H9 (cell line): ENCODE measurements around the gene RPL39L. TPM values are rescaled to one million over a fixed set of nuclear protein-coding genes. Genes with fewer than 3 reads are reported as not detected.

ENCODE experiments used
- DNase-seq: peaks from one replicate; pipeline ENCODE4 v3.0.0-alpha.2; 2017
- H2AFZ ChIP-seq: one replicate; pipeline ENCODE4 v1.6.1; 2013; ENCODE audit warnings: mild to moderate bottlenecking, low read length, control low read depth, moderate library complexity
- H2AK5ac ChIP-seq: 2 replicates; pipeline ENCODE4 v1.6.1; 2013; ENCODE audit warnings: low read length, control low read depth, mixed read lengths; ENCODE audit not compliant: insufficient read length
- H2BK120ac ChIP-seq: one replicate; pipeline ENCODE4 v1.6.1; 2013; ENCODE audit warnings: low read depth, mild to moderate bottlenecking, low read length, control low read depth, inconsistent platforms; ENCODE audit not compliant: poor library complexity, severe bottlenecking
- H2BK12ac ChIP-seq: 2 replicates; pipeline ENCODE4 v1.6.1; 2013; ENCODE audit warnings: low read length, control low read depth, mixed read lengths, low read depth; ENCODE audit not compliant: insufficient read length
- H2BK15ac ChIP-seq: 2 replicates; pipeline ENCODE4 v1.6.1; 2013; ENCODE audit warnings: low read depth, low read length, control low read depth
- H2BK20ac ChIP-seq: one replicate; pipeline ENCODE4 v1.6.1; 2013; ENCODE audit warnings: low read depth, mild to moderate bottlenecking, low read length, control low read depth, inconsistent platforms; ENCODE audit not compliant: poor library complexity, severe bottlenecking
- H2BK5ac ChIP-seq: 2 replicates; pipeline ENCODE4 v1.6.1; 2013; ENCODE audit warnings: low read length, control low read depth, mixed read lengths; ENCODE audit not compliant: insufficient read length
- H3K14ac ChIP-seq: 2 replicates; pipeline ENCODE4 v1.6.1; 2013; ENCODE audit warnings: low read length, control low read depth; ENCODE audit not compliant: insufficient read depth
- H3K18ac ChIP-seq: 2 replicates; pipeline ENCODE4 v1.6.1; 2013; ENCODE audit warnings: low read depth, mild to moderate bottlenecking, mixed read lengths, low read length, control low read depth; ENCODE audit not compliant: insufficient read length
- H3K23ac ChIP-seq: 2 replicates; pipeline ENCODE4 v1.6.1; 2013; ENCODE audit warnings: low read length, control low read depth, mixed read lengths, low read depth; ENCODE audit not compliant: insufficient read length
- H3K23me2 ChIP-seq: 2 replicates; pipeline ENCODE4 v1.6.1; 2013; ENCODE audit warnings: low read depth, mild to moderate bottlenecking, mixed read lengths, low read length, control low read depth; ENCODE audit not compliant: insufficient read length, poor library complexity, severe bottlenecking
- H3K27ac ChIP-seq: 2 replicates; pipeline ENCODE4 v1.5.1; 2013; ENCODE audit warnings: low read length, control low read depth, mixed read lengths, low read depth; ENCODE audit not compliant: insufficient read length
- H3K27me3 ChIP-seq: 2 replicates; pipeline ENCODE4 v1.6.1; 2013; ENCODE audit warnings: low read length, control low read depth, inconsistent platforms; ENCODE audit not compliant: insufficient read depth
- H3K4ac ChIP-seq: 2 replicates; pipeline ENCODE4 v1.6.1; 2013; ENCODE audit warnings: low read depth, mild to moderate bottlenecking, control low read depth, inconsistent platforms, low read length, moderate library complexity
- H3K4me1 ChIP-seq: 2 replicates; pipeline ENCODE4 v1.6.1; 2013; ENCODE audit warnings: low read length, control low read depth, inconsistent platforms; ENCODE audit not compliant: insufficient read depth
- H3K4me2 ChIP-seq: 2 replicates; pipeline ENCODE4 v1.6.1; 2013; ENCODE audit warnings: low read length, control low read depth, mixed read lengths; ENCODE audit not compliant: insufficient read length, insufficient read depth
- H3K56ac ChIP-seq: 2 replicates; pipeline ENCODE4 v1.6.1; 2013; ENCODE audit warnings: low read depth, mild to moderate bottlenecking, mixed read lengths, low read length, control low read depth; ENCODE audit not compliant: insufficient read length
- H3K79me1 ChIP-seq: 2 replicates; pipeline ENCODE4 v1.6.1; 2013; ENCODE audit warnings: low read depth, mild to moderate bottlenecking, moderate library complexity, low read length, control low read depth, inconsistent platforms; ENCODE audit not compliant: insufficient read depth, poor library complexity, severe bottlenecking
- H3K79me2 ChIP-seq: 2 replicates; pipeline ENCODE4 v1.6.1; 2013; ENCODE audit warnings: low read length, control low read depth, inconsistent platforms; ENCODE audit not compliant: insufficient read depth
- H3K9ac ChIP-seq: 2 replicates; pipeline ENCODE4 v1.6.1; 2013; ENCODE audit warnings: low read length, control low read depth, mixed read lengths; ENCODE audit not compliant: insufficient read length; ENCODE audit errors: extremely low read depth
- H3K9me3 ChIP-seq: one replicate; pipeline ENCODE4 v1.6.1; 2013; ENCODE audit warnings: low read depth, low read length, inconsistent platforms; ENCODE audit not compliant: control insufficient read depth
- H3T11ph ChIP-seq: one replicate; pipeline ENCODE4 v1.6.1; 2013; ENCODE audit warnings: mild to moderate bottlenecking, low read length, control low read depth, inconsistent platforms
- H4K20me1 ChIP-seq: one replicate; pipeline ENCODE4 v1.6.1; 2013; ENCODE audit not compliant: control insufficient read depth, insufficient read length, insufficient read depth
- H4K5ac ChIP-seq: 2 replicates; pipeline ENCODE4 v1.6.1; 2013; ENCODE audit warnings: low read depth, mild to moderate bottlenecking, mixed read lengths, low read length, control low read depth; ENCODE audit not compliant: insufficient read length
- H4K8ac ChIP-seq: replicated peaks from 2 replicates; pipeline ENCODE4 v1.6.1; 2013; ENCODE audit warnings: low read length, control low read depth, mixed read lengths, low read depth; ENCODE audit not compliant: insufficient read length
- H4K91ac ChIP-seq: 2 replicates; pipeline ENCODE4 v1.6.1; 2013; ENCODE audit warnings: low read depth, mild to moderate bottlenecking, moderate library complexity, mixed read lengths, low read length, control low read depth; ENCODE audit not compliant: insufficient read length
- H3K27ac Mint-ChIP-seq, 3 experiments: 2 replicates in 2 of 3; 3 replicates in 1 of 3; pipeline ENCODE4 v1.8.0; 2020 to 2021; ENCODE audit warnings: mixed read lengths in 3 of 3, mild to moderate bottlenecking in 1 of 3, moderate library complexity in 1 of 3
- H3K27me3 Mint-ChIP-seq: 2 replicates; pipeline ENCODE4 v1.8.0; 2021; ENCODE audit warnings: low read depth, mild to moderate bottlenecking, moderate library complexity, mixed read lengths
- H3K36me3 Mint-ChIP-seq, 3 experiments: 2 replicates in 2 of 3; 3 replicates in 1 of 3; pipeline ENCODE4 v1.8.0; 2020 to 2021; ENCODE audit warnings: low read depth in 3 of 3, mixed read lengths in 3 of 3; ENCODE audit not compliant: insufficient read depth in 1 of 3
- H3K4me1 Mint-ChIP-seq, 2 experiments: 2 replicates each; pipeline ENCODE4 v1.8.0; 2020; ENCODE audit warnings: mixed read lengths in 2 of 2
- H3K4me3 Mint-ChIP-seq, 2 experiments: 2 replicates in 1 of 2; 3 replicates in 1 of 2; pipeline ENCODE4 v1.8.0; 2020 to 2021; ENCODE audit warnings: mild to moderate bottlenecking in 2 of 2, mixed read lengths in 2 of 2, moderate library complexity in 1 of 2
- H3K9me3 Mint-ChIP-seq, 2 experiments: 2 replicates in 1 of 2; 3 replicates in 1 of 2; pipeline ENCODE4 v1.8.0; 2020; ENCODE audit warnings: mild to moderate bottlenecking in 2 of 2, mixed read lengths in 2 of 2, moderate library complexity in 1 of 2
- CTCF ChIP-seq: fragments of 200-600 bp; sonication (generic); conservative IDR thresholded peaks from 3 replicates; pipeline ENCODE4 v1.8.0; 2021; ENCODE audit warnings: antibody characterized with exemption, mild to moderate bottlenecking
- WGBS: extraction: QIAGEN DNeasy Blood & Tissue Kit; methylation state at CpG from one replicate; pipeline ENCODE4 v1.1.7; 2013; ENCODE audit warnings: missing lambda C conversion rate, low lambda C conversion rate, mixed read lengths; ENCODE audit not compliant: insufficient read length; ENCODE audit errors: extremely low coverage; 5-methylcytosine and 5-hydroxymethylcytosine counted together
- total RNA-seq: library from RNA; stranded (reverse); gene quantifications from 2 replicates; pipeline ENCODE4 v1.2.1, GENCODE V29; 2021

Gene RPL39L
- total RNA-seq, 1 experiment from 2014 or later: 71.7 TPM

GRCh38 chr3:187146389-187146788, 7.1 kb upstream of the RPL39L start:
- WGBS: no CpG with 5 or more reads among the region's 3 CpGs
- Histone ChIP-seq H3K56ac (no peak overlapping the region), H2AK5ac (no peak overlapping the region), H3K4me1 (no peaks in the 10 kb centered on the region), H3K4me2 (no peak overlapping the region), H4K5ac (no peak overlapping the region), H3K27me3 (no peaks in the 10 kb centered on the region), H3K9ac (no peak overlapping the region), H2BK15ac (no peak overlapping the region), H2BK12ac (no peak overlapping the region), H3K4ac (no peak overlapping the region), H2BK120ac (no peak overlapping the region), H3K23me2 (no peaks in the 10 kb centered on the region), H2BK20ac (no peak overlapping the region), H3K9me3 (peaks cover 15% of the 10 kb centered on the region), H3K27ac (no peak overlapping the region), H3T11ph (no peak overlapping the region), H4K91ac (no peak overlapping the region), H2BK5ac (no peak overlapping the region), H4K20me1 (no peaks in the 10 kb centered on the region), H3K79me2 (peaks cover 2% of the 10 kb centered on the region; the same call in 1 of the 2 replicates), H3K14ac (no peak overlapping the region), H3K18ac (no peak overlapping the region), H3K23ac (no peak overlapping the region), H4K8ac (no peak overlapping the region), H2AFZ (no peak overlapping the region), H3K79me1 (no peaks in the 10 kb centered on the region)
- H3K36me3 Mint-ChIP-seq: peaks cover 18 to 59% (median 23%) of the 10 kb centered on the region in 3 experiments
- H3K9me3 Mint-ChIP-seq: peaks cover 28 to 33% of the 10 kb centered on the region in 2 experiments
- no peak for DNase-seq
- no peak overlapping the region for H3K27ac Mint-ChIP-seq
- H3K27me3 Mint-ChIP-seq: no peaks in the 10 kb centered on the region
- peaks cover 0 to 11% of the 10 kb centered on the region in 2 experiments; a peak in 2 of 4 replicates for H3K4me1 Mint-ChIP-seq
- no peak for TF ChIP-seq CTCF
- H3K4me3 Mint-ChIP-seq: no peak overlapping the region
